Brain microvascular endothelial cell (primary cell): ENCODE data around the gene ITCH.
"Not testable (repeated sequence)": the region's sequence is repeated elsewhere in the genome, so short reads cannot be mapped to it uniquely, and the experiment has no call there.

Experiments used
- DNase-seq: peaks from one replicate; pipeline ENCODE4 v3.0.0-alpha.2; 2020
- H3K27ac ChIP-seq: fragments of 250-450 bp; sonication (Bioruptor Pico); 2 replicates; pipeline ENCODE4 v1.5.1; 2020; ENCODE audit warnings: mild to moderate bottlenecking, moderate library complexity
- H3K27me3 ChIP-seq: fragments of 250-450 bp; sonication (Bioruptor Pico); replicated peaks from 2 replicates; pipeline ENCODE4 v1.5.1; 2020; ENCODE audit warnings: mild to moderate bottlenecking
- H3K36me3 ChIP-seq: fragments of 250-450 bp; sonication (Bioruptor Pico); replicated peaks from 2 replicates; pipeline ENCODE4 v1.5.1; 2020; ENCODE audit warnings: mild to moderate bottlenecking
- H3K4me3 ChIP-seq: 2 replicates; pipeline ENCODE4 v1.5.1; 2011; ENCODE audit warnings: low read depth, mild to moderate bottlenecking, control low read depth, low read length, moderate library complexity
- CTCF ChIP-seq: IDR thresholded peaks from 2 replicates; pipeline ENCODE4 v1.5.1; 2011; ENCODE audit warnings: low read depth, mild to moderate bottlenecking, moderate library complexity, low read length, control low read depth, inconsistent platforms; ENCODE audit errors: missing control alignments
- in situ Hi-C: cut with HindIII; loops from 2 replicates; pipeline ENCODE4 v1.10.0; 2017; ENCODE audit warnings: low sequenced_read_pairs, low pct_ligation_motif_present

ITCH gene

GRCh38 chr20:34475979-34476736 lies 113.1 kb downstream of the ITCH start:
- no peak overlapping the region for H3K4me3 ChIP-seq
- in situ Hi-C loops: no loop called here
- peak; percentile 60 for TF ChIP-seq CTCF
- no peaks in the 10 kb centered on the region for H3K27me3 ChIP-seq
- no peak for DNase-seq
- no peak overlapping the region for H3K27ac ChIP-seq
- peaks cover 40% of the 10 kb centered on the region for H3K36me3 ChIP-seq

DNA sequence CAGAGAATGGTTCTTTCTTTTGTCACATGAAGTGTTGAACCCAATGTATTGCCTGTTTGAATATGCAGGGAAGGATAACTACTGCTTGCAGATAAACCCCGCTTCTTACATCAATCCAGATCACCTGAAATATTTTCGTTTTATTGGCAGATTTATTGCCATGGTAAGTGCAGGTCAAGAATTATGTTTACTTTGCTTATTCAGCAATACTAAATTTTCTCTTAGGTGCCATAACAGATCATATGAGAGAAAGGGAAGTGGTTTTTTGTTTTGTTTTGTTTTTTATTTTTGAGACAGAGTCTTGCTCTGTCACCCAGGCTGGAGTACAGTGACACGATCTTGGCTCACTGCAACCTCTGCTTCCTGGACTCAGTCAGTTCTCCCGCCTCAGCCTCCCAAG lies 116.6 kb downstream of the ITCH start:
- H3K27ac ChIP-seq: no peak overlapping the region
- DNase-seq: no peak
- H3K4me3 ChIP-seq: no peak overlapping the region
- no peak for TF ChIP-seq CTCF
- in situ Hi-C loops: no loop called here
- H3K27me3 ChIP-seq: no peaks in the 10 kb centered on the region
- H3K36me3 ChIP-seq: peaks cover 70% of the 10 kb centered on the region

- in situ Hi-C loops, DNase-seq, H3K27me3 ChIP-seq, H3K4me3 ChIP-seq, H3K27ac ChIP-seq: not testable (repeated sequence)
- H3K36me3 ChIP-seq: peaks cover 63% of the 10 kb centered on the region
Measured at GRCh38 chr20:34482154-34482553, 119.1 kb downstream of the ITCH start.

- in situ Hi-C loops, DNase-seq: not testable (repeated sequence)
- peaks cover 62% of the 10 kb centered on the region for H3K36me3 ChIP-seq
Measured at GRCh38 chr20:34483585-34484220, 120.6 kb downstream of the ITCH start.

GRCh38 chr20:34485068-34485634 lies 122.1 kb downstream of the ITCH start:
- no peak for DNase-seq
- H3K36me3 ChIP-seq: peaks cover 58% of the 10 kb centered on the region

More at GRCh38 chr20:34483585-34484220, 120.6 kb downstream of the ITCH start:
- not testable (repeated sequence) for H3K4me3 ChIP-seq, H3K27me3 ChIP-seq, H3K27ac ChIP-seq

GRCh38 chr20:34491226-34491931 lies 128.3 kb downstream of the ITCH start:
- in situ Hi-C loops: no loop called here
- TF ChIP-seq CTCF: no peak
- no peak for DNase-seq
- H3K27ac ChIP-seq: no peak overlapping the region
- H3K4me3 ChIP-seq: no peak overlapping the region
- no peaks in the 10 kb centered on the region for H3K27me3 ChIP-seq
- peaks cover 64% of the 10 kb centered on the region for H3K36me3 ChIP-seq

More at GRCh38 chr20:34485068-34485634, 122.1 kb downstream of the ITCH start:
- TF ChIP-seq CTCF: no peak
- Histone ChIP-seq H3K27ac (no peak overlapping the region), H3K4me3 (no peak overlapping the region), H3K27me3 (no peaks in the 10 kb centered on the region)
- in situ Hi-C loops: no loop called here
